Measurements from ENCODE around the gene DENND2A.
"Not testable (repeated sequence)": the region's sequence is repeated elsewhere in the genome, so short reads cannot be mapped to it uniquely, and the experiment has no call there.

The DENND2A gene

DNA sequence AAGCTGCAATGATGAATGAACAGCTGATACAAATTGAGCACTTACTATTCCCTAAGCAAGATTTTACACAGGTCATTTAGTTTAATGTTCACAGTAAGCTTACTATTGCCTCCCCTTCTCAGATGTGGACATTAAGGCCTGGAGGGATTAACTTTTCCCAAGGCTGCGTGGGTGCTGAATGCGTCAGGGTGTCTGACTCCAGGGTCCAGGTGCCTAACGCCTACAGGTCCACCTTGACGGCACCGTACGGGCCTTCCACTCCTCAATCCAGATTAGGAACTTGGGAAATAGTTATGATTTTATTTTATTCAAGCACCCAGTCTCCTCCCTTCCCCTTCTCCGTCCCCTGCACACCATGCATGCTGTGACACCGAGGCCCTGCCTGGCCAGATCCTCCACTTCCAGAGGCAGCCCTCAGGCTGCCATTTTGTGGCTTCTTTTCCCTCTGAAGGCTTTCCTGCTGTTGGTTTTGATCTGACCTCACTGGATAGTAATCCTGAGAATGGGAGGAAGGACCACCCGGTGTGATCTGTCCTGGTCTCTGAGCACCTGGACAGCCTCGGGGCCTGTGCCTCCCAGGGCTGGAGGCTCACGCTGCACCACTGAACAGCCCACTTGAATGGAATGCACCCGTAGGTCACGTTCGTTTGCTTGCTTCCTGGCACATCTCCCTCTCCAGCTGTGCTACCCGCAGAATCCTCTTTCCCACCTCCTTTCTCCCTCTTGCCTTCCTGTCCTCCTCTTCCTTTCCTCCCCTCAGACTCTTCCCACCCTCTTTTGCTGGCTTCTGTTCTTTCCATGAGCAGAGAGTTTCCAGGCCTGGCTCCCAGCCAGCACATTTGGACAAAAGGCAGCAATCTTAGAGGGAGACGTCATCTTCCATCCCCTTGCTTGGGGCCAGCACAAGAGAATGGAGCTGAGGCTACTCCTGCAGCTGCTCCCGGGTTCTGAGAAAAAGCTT, 14.4 kb downstream of the DENND2A start:
- H2AK5ac ChIP-seq (ENCODE audit: low read length), result peak overlapping the region; percentile 94
- H3K36me3 ChIP-seq (ENCODE audit: control insufficient read depth in 1 of 2, insufficient read depth in 2 of 2, low read length in 2 of 2), result no peaks in the 10 kb centered on the region
- DNase-seq, result peak; percentile 99 to 100
- peaks cover 22% of the 10 kb centered on the region for H3K79me1 ChIP-seq (ENCODE audit: low read length)
- H4K91ac ChIP-seq (ENCODE audit: low read depth, low read length), result peak overlapping the region; percentile 95
- H2BK12ac ChIP-seq (ENCODE audit: low read length), result peak overlapping the region; percentile 93
- no CpG with 5 or more reads among the region's 17 CpGs for WGBS (ENCODE audit: extremely low coverage, insufficient coverage, insufficient read length)
- H2BK5ac ChIP-seq (ENCODE audit: low read depth, low read length, poor library complexity), result peak overlapping the region; percentile 93
- peak overlapping the region; percentile 75 for H4K8ac ChIP-seq (ENCODE audit: low read depth, low read length)
- H3K9ac ChIP-seq (ENCODE audit: low read length), result no peak overlapping the region
- peak overlapping the region; percentile 93 for H2BK120ac ChIP-seq (ENCODE audit: insufficient read depth, low read length, poor library complexity)
- H2AFZ ChIP-seq (ENCODE audit: insufficient read depth, low read length, poor library complexity), result no peak overlapping the region
- H3K14ac ChIP-seq (ENCODE audit: low read length), result peak overlapping the region; percentile 76
- H3K4me2 ChIP-seq (ENCODE audit: low read length), result peak overlapping the region; percentile 42
- H3K18ac ChIP-seq (ENCODE audit: low read length), result peak overlapping the region; percentile 91
- no peak overlapping the region for H3K4me3 ChIP-seq (ENCODE audit: low read depth, low read length)
- no peaks in the 10 kb centered on the region for H3K9me3 ChIP-seq (ENCODE audit: insufficient read depth, low read depth, low read length)
- no peak overlapping the region for H4K12ac ChIP-seq (ENCODE audit: low read depth, low read length)
- H3K79me2 ChIP-seq (ENCODE audit: control insufficient read depth, insufficient read depth, low read length, poor library complexity), result peaks cover 1% of the 10 kb centered on the region
- no peak overlapping the region for H3K23ac ChIP-seq (ENCODE audit: low read length)
- H3K27ac ChIP-seq (ENCODE audit: low read depth, low read length), result peak overlapping the region; percentile 96
- H3K4ac ChIP-seq (ENCODE audit: low read depth, low read length), result peak overlapping the region; percentile 66
- H3K27me3 ChIP-seq (ENCODE audit: insufficient read depth, low read length), result no peaks in the 10 kb centered on the region
- peaks cover 18 to 23% of the 10 kb centered on the region in 2 experiments for H3K4me1 ChIP-seq (ENCODE audit: control insufficient read depth in 1 of 2, insufficient read depth in 2 of 2, low read length in 2 of 2)

DNA sequence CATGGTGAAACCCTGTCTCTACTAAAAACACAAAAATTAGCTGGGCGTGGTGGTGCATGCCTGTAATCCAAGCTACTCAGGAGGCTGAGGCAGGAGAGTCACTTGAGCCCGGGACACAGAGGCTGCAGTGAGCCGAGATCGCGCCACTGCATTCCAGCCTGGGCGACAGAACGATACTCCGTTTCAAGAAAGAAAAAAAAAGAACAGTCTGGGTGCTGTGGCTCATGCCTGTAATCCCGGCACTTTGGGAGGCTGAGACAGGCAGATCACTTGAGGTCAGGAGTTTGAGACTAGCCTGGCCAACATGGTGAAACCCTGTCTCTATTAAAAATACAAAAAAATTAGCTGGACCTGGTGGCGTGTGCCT, 15.4 kb downstream of the DENND2A start:
- H3K4me2 ChIP-seq (ENCODE audit: low read length); H3K79me2 ChIP-seq (ENCODE audit: control insufficient read depth, insufficient read depth, low read length, poor library complexity); H3K23ac ChIP-seq (ENCODE audit: low read length); H3K9me3 ChIP-seq (ENCODE audit: insufficient read depth, low read depth, low read length); H4K12ac ChIP-seq (ENCODE audit: low read depth, low read length); H3K9ac ChIP-seq (ENCODE audit: low read length); H2AFZ ChIP-seq (ENCODE audit: insufficient read depth, low read length, poor library complexity); H3K27me3 ChIP-seq (ENCODE audit: insufficient read depth, low read length); H3K4me3 ChIP-seq (ENCODE audit: low read depth, low read length); H2AK5ac ChIP-seq (ENCODE audit: low read length); H3K36me3 ChIP-seq (ENCODE audit: control insufficient read depth in 1 of 2, insufficient read depth in 2 of 2, low read length in 2 of 2): not testable (repeated sequence)
- Histone ChIP-seq H4K91ac (ENCODE audit: low read depth, low read length) (peak overlapping the region; percentile 89), H3K4ac (ENCODE audit: low read depth, low read length) (peak overlapping the region; percentile 71), H3K4me1 (ENCODE audit: control insufficient read depth in 1 of 2, insufficient read depth in 2 of 2, low read length in 2 of 2) (peaks cover 18 to 23% of the 10 kb centered on the region in 2 experiments), H2BK5ac (ENCODE audit: low read depth, low read length, poor library complexity) (peak overlapping the region; percentile 78), H4K8ac (ENCODE audit: low read depth, low read length) (peak overlapping the region; percentile 22), H2BK12ac (ENCODE audit: low read length) (peak overlapping the region; percentile 84), H3K79me1 (ENCODE audit: low read length) (peaks cover 22% of the 10 kb centered on the region), H3K14ac (ENCODE audit: low read length) (peak overlapping the region; percentile 64), H2BK120ac (ENCODE audit: insufficient read depth, low read length, poor library complexity) (peak overlapping the region; percentile 81), H3K18ac (ENCODE audit: low read length) (peak overlapping the region; percentile 62), H3K27ac (ENCODE audit: low read depth, low read length) (peak overlapping the region; percentile 73)
- WGBS (ENCODE audit: extremely low coverage, insufficient coverage, insufficient read length), result no CpG with 5 or more reads among the region's 10 CpGs
- DNase-seq, result peak; percentile 77 to 79

DNA sequence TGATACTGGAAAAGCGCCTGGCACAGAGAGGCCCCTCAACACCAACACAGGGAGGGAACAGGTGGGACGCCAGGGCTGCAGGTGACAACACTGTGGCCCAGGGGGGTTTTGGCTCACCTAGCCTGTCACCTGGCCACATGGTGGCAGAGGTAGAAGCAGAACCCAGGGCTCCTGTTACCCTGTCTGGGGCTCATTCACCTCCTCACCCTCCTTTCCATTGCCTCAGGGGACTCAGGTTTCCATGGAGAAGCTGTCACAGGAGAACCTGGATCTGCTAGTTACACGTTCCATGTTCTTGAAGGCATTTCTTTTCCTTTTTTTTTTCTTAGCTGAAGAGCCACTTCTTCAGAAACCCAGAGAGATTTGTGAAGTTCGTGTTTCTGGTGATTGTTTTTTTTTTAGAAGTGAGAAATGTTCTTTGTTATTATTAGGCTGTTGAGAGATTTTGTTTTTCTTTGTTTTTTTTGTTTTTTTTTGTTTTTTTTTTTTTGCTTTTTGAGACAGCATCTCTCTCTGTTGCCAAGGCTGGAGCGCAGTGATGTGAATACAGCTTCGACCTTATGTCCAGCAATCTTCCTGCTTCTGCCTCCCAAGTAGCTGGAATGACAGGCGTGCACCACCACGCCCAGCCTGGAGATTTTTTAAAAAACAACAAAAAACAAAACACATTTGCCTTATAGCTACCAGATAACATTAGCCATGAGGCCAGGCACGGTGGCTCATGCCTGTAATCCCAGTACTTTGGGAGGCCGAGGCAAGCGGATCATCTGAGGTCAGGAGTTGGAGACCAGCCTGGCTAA, 16.0 kb downstream of the DENND2A start:
- Histone ChIP-seq H4K91ac (ENCODE audit: low read depth, low read length) (peak overlapping the region; percentile 89), H3K23ac (ENCODE audit: low read length) (no peak overlapping the region), H3K9me3 (ENCODE audit: insufficient read depth, low read depth, low read length) (no peaks in the 10 kb centered on the region), H2AFZ (ENCODE audit: insufficient read depth, low read length, poor library complexity) (no peak overlapping the region), H2AK5ac (ENCODE audit: low read length) (peak overlapping the region; percentile 71), H3K4me1 (ENCODE audit: control insufficient read depth in 1 of 2, insufficient read depth in 2 of 2, low read length in 2 of 2) (peaks cover 18 to 23% of the 10 kb centered on the region in 2 experiments), H3K27me3 (ENCODE audit: insufficient read depth, low read length) (no peaks in the 10 kb centered on the region), H3K4ac (ENCODE audit: low read depth, low read length) (peak overlapping the region; percentile 33), H4K12ac (ENCODE audit: low read depth, low read length) (no peak overlapping the region), H3K9ac (ENCODE audit: low read length) (no peak overlapping the region), H3K79me1 (ENCODE audit: low read length) (peaks cover 22% of the 10 kb centered on the region), H2BK120ac (ENCODE audit: insufficient read depth, low read length, poor library complexity) (peak overlapping the region; percentile 81), H4K8ac (ENCODE audit: low read depth, low read length) (peak overlapping the region; percentile 22), H3K4me2 (ENCODE audit: low read length) (peak overlapping the region; percentile 54), H3K18ac (ENCODE audit: low read length) (peak overlapping the region; percentile 43), H3K14ac (ENCODE audit: low read length) (peak overlapping the region; percentile 64), H3K4me3 (ENCODE audit: low read depth, low read length) (no peak overlapping the region), H3K27ac (ENCODE audit: low read depth, low read length) (peak overlapping the region; percentile 78), H2BK5ac (ENCODE audit: low read depth, low read length, poor library complexity) (peak overlapping the region; percentile 71), H2BK12ac (ENCODE audit: low read length) (peak overlapping the region; percentile 73), H3K79me2 (ENCODE audit: control insufficient read depth, insufficient read depth, low read length, poor library complexity) (peaks cover 1% of the 10 kb centered on the region), H3K36me3 (ENCODE audit: control insufficient read depth in 1 of 2, insufficient read depth in 2 of 2, low read length in 2 of 2) (no peaks in the 10 kb centered on the region)
- no CpG with 5 or more reads among the region's 11 CpGs for WGBS (ENCODE audit: extremely low coverage, insufficient coverage, insufficient read length)
- peak; percentile 84 to 94 for DNase-seq

- H3K4ac ChIP-seq (ENCODE audit: low read depth, low read length), result peak overlapping the region; percentile 8
- H3K4me1 ChIP-seq (ENCODE audit: control insufficient read depth in 1 of 2, insufficient read depth in 2 of 2, low read length in 2 of 2), result peaks cover 18 to 23% of the 10 kb centered on the region in 2 experiments
- peak overlapping the region; percentile 54 for H3K4me2 ChIP-seq (ENCODE audit: low read length)
- H3K79me2 ChIP-seq (ENCODE audit: control insufficient read depth, insufficient read depth, low read length, poor library complexity), result peaks cover 1% of the 10 kb centered on the region
- peak overlapping the region; percentile 71 for H2AK5ac ChIP-seq (ENCODE audit: low read length)
- peak overlapping the region; percentile 7 for H2BK12ac ChIP-seq (ENCODE audit: low read length)
- H3K9ac ChIP-seq (ENCODE audit: low read length), result no peak overlapping the region
- H3K14ac ChIP-seq (ENCODE audit: low read length), result peak overlapping the region; percentile 5
- H3K27ac ChIP-seq (ENCODE audit: low read depth, low read length), result peak overlapping the region; percentile 78
- no peaks in the 10 kb centered on the region for H3K27me3 ChIP-seq (ENCODE audit: insufficient read depth, low read length)
- H3K9me3 ChIP-seq (ENCODE audit: insufficient read depth, low read depth, low read length), result no peaks in the 10 kb centered on the region
- no peak overlapping the region for H4K12ac ChIP-seq (ENCODE audit: low read depth, low read length)
- peak overlapping the region; percentile 0 for H3K18ac ChIP-seq (ENCODE audit: low read length)
- H2AFZ ChIP-seq (ENCODE audit: insufficient read depth, low read length, poor library complexity), result no peak overlapping the region
- no peaks in the 10 kb centered on the region for H3K36me3 ChIP-seq (ENCODE audit: control insufficient read depth in 1 of 2, insufficient read depth in 2 of 2, low read length in 2 of 2)
- H3K4me3 ChIP-seq (ENCODE audit: low read depth, low read length), result no peak overlapping the region
- no CpG with 5 or more reads among the region's 6 CpGs for WGBS (ENCODE audit: extremely low coverage, insufficient coverage, insufficient read length)
- H2BK120ac ChIP-seq (ENCODE audit: insufficient read depth, low read length, poor library complexity), result peak overlapping the region; percentile 12
- peak overlapping the region; percentile 3 for H2BK5ac ChIP-seq (ENCODE audit: low read depth, low read length, poor library complexity)
- DNase-seq, result no peak
- H4K8ac ChIP-seq (ENCODE audit: low read depth, low read length), result peak overlapping the region; percentile 0
- peak overlapping the region; percentile 44 for H4K91ac ChIP-seq (ENCODE audit: low read depth, low read length)
- no peak overlapping the region for H3K23ac ChIP-seq (ENCODE audit: low read length)
- peaks cover 18% of the 10 kb centered on the region for H3K79me1 ChIP-seq (ENCODE audit: low read length)
Measured at GRCh38 chr7:140623980-140624379, 16.6 kb downstream of the DENND2A start.
